ENCODE measurements around the gene TBX20.
A peak's percentile ranks its signal among the peaks of the same experiment; 100 is the strongest.
"Not testable (repeated sequence)": the region's sequence is repeated elsewhere in the genome, so short reads cannot be mapped to it uniquely, and the experiment has no call there.

Gene TBX20

DNA sequence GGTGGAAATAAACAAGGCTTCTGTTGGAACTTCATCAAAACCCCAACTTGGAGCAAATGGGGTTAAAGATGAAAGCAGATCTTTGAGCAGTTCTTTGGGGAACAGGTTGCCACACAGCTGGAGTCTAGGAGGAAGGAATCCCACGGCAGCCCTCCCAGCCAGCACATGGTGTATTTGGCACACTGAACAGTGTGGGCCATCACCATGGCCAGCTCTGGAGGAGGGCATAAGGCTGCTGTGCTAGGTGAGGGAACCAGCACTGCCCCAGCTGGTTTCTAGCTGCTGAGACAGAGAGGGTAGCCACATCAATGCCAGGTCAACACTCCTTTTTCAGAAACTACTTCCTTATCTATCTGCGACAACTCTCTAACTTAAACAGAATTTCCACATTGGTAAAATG, 33.7 kb downstream of the TBX20 start:
- DNase-seq = not testable (repeated sequence)

DNA sequence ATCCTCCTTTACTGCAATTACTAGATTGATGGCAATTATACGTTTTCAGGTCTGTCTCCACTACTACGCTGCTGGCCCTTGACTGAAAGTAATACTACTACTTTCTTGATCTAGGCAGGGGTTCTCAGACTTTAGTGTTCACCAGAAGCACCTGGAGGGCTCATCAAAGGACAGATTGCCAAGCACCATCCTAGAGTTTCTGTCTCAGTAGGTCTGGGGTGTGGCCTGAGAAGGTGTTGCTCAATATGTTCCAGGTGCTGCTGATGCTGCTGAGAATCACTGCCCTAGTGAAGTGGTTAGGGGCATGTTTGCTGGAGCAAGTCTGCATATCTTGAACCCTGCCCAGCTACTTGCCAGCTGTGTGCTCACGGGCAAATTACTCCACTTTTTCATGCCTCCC, 37.9 kb downstream of the TBX20 start:
- not testable (repeated sequence) for DNase-seq

DNA sequence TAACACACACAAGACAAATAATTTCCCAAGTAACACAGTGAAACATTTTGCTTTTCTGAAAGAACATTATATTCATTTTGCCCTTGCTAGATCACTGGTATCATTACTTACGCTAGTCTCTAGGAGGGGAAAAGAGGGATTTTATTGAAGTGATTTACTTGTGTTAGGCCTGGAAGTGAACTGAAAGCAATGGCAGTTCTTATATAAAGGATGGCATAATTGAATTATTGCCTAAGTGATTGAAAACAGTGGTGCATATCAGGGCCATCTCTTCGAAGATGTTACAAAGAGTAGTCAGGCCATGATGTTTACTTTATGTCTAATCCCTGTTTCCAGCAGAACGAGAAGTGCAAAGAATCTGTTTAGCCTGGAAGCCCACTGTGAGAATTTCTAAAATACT, 38.8 kb downstream of the TBX20 start:
- DNase-seq = not testable (repeated sequence)

GRCh38 chr7:35206924-35207323, 47.0 kb downstream of the TBX20 start:
- DNase-seq = not testable (repeated sequence)

DNA sequence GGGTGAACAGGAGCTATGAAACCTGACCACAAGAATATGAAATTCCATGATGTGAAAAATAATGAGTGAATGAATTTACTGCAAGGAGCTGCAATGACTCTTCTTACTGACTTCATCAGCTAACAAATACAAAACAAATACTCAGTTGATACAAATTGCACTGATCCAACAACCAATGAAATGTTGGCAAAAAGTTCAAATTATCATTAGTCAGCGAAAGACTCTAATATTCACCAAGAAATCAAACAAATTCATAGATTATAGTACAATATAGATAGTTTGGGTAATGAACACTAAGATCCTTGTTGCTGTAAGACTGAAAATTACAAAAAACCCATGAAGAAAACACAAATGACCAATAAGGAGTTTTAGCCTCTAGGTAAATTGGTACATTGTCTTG, 49.0 kb downstream of the TBX20 start:
- not testable (repeated sequence) for DNase-seq

- not testable (repeated sequence) for DNase-seq
These were observed 49.9 kb downstream of the TBX20 start for GRCh38 chr7:35204031-35204430.

DNA sequence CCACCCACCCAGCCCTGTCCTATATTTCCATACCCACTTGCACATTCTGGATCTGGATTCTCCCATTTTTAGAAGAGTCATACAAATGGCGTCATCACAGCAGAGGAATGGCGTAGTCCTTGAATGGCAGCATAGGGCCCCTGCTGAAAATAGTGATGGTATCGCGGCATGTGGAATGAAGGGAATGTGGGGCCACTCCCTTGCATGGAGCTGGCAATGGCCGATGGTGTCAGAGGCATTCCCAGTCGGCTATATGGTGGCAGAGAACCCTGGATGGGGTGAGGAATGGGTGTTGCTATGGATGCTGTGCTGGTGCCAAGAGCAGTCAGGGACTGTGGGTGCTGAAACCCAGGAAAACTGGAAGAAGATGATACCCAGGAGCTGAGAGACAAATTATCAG, 51.5 kb downstream of the TBX20 start:
- DNase-seq = not testable (repeated sequence)

DNA sequence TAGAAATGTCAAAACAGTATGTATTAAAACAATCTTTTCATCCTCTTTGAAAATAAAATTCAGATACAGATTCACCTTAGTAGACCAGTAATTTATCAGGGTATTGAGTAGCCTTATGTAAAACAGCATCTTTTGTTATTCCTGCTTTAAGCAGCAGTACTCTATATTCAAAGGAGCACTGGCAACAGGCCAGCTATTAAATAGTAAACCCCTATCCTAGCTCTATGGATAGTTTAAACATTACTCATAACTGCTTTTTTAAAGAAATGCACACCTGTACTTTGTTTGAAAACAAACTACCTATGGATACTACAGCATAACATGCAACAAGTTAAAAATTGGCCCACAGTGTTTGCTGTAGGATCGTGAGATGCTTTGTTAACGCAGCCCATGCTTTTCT, 53.7 kb downstream of the TBX20 start:
- DNase-seq = not testable (repeated sequence)

DNA sequence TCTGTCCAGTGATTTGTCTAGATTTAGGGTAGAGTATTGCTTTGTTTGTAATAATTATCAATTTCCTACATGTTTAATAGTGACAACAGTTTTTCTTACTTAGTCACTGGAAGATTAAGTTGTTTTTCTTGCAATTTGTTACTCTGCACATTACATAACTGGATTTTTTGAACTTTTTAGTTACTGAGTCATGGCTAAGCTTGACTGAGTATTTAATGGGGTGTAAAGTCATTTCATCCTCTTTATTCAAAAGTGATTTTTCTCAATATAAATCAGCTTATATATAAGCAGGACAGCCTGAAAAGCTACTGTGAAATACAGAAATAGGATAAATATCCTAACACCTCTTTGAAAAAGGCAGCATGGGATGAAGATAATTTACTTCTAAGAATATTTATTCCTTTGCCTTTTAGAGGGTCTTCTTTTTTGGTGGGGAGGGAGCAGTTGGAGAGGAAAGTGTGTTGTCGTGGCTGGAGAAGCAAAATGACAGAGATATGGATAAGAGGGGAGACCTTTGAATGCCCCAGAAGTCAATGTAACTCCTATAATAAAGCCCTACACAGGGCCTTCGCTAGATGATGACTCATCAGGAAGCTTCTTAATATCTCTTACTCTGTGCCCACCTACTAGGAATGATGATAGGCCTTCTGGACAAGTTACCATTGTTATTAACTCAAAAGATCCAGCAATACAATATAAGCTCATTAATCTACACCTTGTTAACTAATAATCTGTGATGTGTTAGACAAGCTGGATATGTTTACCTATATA, 55.3 kb downstream of the TBX20 start:
- DNase-seq = not testable (repeated sequence)

DNA sequence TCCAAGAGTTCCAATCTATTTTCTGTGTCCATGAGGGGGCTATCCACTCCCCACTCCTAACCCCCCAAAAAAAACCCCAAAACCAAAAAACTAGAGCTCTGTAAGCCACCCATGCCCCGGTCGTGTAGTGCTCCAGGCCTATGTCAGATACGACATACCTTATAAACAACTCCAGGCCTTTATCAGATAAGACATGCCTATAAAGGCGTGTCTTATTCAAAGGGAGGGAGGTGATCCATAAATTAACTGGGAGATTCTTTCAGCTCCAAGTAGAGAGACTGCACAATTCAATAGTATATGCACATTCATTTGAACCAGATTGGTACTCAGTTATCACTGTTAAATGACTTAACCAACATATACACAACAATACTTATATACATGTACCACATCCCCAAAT, 62.3 kb downstream of the TBX20 start:
- DNase-seq = not testable (repeated sequence)

- DNase-seq = not testable (repeated sequence)
These were observed 63.6 kb downstream of the TBX20 start for GRCh38 chr7:35190146-35190773.

- peak; percentile 65 for DNase-seq
These were observed 67.1 kb downstream of the TBX20 start for GRCh38 chr7:35186751-35187150.

- peak; percentile 83 for DNase-seq
These were observed 67.8 kb downstream of the TBX20 start for GRCh38 chr7:35185908-35186731.

GRCh38 chr7:35185578-35185907, 68.4 kb downstream of the TBX20 start:
- DNase-seq = peak; percentile 62

GRCh38 chr7:35184961-35185360, 68.9 kb downstream of the TBX20 start:
- peak; percentile 21 for DNase-seq

DNA sequence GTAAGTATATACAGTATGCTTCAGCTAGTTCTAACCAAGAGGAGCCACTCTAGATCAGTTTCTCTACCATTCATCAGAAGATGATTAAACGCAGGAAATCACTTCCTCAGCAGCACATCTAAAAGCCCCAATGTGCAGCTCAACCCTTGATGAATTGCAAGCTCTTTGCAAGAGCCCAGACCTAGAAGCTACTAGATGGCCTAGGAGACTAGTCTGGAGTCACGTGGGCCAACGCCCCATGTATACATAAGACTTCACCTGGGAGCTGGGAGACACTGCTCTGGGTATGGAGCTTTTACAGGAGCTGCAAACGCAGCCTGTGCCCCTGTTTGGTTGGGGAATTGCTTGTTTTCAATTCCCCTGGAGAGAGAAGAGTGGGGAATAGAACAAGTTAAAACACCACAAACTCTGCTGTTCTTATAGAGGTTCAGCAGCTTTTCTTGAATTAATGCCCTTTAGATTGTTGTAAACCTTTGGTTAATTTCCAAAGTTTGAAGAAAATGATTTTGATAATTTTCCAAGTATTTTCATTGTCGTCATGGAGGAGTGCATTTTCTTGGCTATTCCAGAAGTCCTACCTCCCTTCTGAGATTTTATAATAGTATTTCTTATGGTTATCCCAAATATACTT, 69.9 kb downstream of the TBX20 start:
- DNase-seq = not testable (repeated sequence)

DNA sequence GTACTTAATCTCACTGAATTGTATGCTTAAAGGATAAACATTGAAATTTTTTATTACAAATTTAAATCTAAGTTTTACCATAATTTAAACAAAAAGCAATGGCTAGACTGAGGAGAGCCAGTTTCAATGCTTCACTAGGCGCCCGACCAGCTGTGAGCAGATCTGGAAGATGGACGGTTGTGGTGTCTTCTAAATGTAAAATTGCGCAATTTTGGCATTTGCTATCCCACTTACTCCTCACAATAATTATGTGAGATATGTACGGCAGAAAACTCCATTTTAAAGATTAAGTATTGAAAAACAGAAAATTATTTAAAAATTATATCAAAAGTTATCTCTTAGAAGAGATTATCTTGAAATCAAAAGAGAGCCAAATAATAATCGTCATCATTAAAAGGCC, 73.2 kb downstream of the TBX20 start:
- not testable (repeated sequence) for DNase-seq

GRCh38 chr7:35173176-35173575, 80.7 kb downstream of the TBX20 start:
- not testable (repeated sequence) for DNase-seq

GRCh38 chr7:35172131-35172530, 81.8 kb downstream of the TBX20 start:
- not testable (repeated sequence) for DNase-seq

DNA sequence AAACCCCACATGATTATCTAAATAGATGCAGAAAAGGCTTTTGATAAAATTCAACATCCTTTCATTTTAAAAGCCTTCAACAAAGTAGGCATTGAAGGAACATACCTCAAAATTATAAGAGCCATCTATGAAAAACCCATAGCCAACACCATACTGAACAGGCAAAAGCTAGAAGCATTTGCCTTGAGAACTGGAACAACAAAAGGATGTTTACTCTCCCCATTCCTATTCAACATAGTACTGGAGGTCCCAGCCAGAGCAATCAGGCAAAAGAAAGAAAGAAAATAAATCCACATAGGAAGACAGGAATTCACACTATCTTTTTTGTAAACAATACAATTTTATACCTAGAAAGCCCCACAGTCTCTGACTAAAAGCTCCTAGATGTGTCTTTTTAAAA, 86.2 kb downstream of the TBX20 start:
- DNase-seq = not testable (repeated sequence)

- DNase-seq = not testable (repeated sequence)
These were observed 86.7 kb downstream of the TBX20 start for GRCh38 chr7:35167158-35167557.

DNA sequence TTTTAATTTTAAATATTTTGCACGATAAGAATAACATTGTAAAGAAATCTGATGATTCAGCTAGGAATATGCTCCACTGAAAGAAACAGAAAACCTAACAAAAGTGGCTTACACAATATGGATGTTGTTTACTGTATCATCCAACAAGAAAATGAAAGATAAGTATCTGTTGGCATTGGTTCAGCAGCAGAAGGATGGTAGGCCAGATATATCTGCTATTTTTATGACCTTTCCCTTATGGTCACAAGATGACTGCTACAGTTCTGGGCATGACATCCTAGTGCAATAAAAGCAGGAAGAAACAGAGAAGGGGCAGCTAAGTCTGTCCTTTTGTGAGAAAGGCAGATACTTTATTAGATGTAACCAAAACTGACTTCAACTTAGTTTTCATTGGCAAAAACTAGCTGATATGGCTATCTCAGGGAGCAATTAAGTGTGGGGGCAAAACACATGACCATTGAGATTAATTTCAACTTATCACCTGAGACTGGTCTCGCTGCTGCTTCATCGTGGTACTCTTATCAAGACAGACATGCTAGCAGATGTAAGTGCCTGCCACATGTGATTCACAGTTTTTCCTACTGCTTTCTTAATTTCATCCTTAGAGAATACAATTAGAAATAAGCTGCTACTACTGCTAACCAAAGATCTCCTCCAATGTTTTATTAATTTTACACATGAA, 92.7 kb downstream of the TBX20 start:
- DNase-seq = peak; percentile 9
